Right atrium auricular region (tissue), 2 donors: ENCODE data around the gene NPIPA3. TPM values are rescaled to one million over a fixed set of nuclear protein-coding genes. Genes with fewer than 3 reads are reported as not detected.
"Not testable (repeated sequence)": the region's sequence is repeated elsewhere in the genome, so short reads cannot be mapped to it uniquely, and the experiment has no call there.

Experiments
- DNase-seq: peaks from one replicate; pipeline ENCODE4 v3.0.0-alpha.2; 2019; ENCODE audit warnings: low spot score
- H3K27ac ChIP-seq, 2 donors: fragments of 200-600 bp; sonication (generic); 1 replicate in 1 of 2; 2 replicates in 1 of 2; pipeline ENCODE4 v1.5.1; 2016 to 2019
- H3K27me3 ChIP-seq, 2 donors: fragments of 200-600 bp; sonication (generic); one replicate each; pipeline versions ENCODE4 v1.5.1 to v1.6.0; 2017 to 2019
- H3K36me3 ChIP-seq: fragments of 200-600 bp; sonication (generic); one replicate; pipeline ENCODE4 v1.5.1; 2016
- H3K4me1 ChIP-seq, 2 donors: fragments of 200-600 bp; sonication (generic); one replicate each; pipeline versions ENCODE4 v1.5.1 to v1.6.0; 2017 to 2019
- H3K4me3 ChIP-seq, 2 donors: fragments of 200-600 bp; sonication (generic); 1 replicate in 1 of 2; 2 replicates in 1 of 2; pipeline ENCODE4 v1.5.1; 2017 to 2019; ENCODE audit warnings: mild to moderate bottlenecking in 1 of 2, moderate library complexity in 1 of 2
- H3K9me3 ChIP-seq, 2 donors: fragments of 200-600 bp; sonication (generic); one replicate each; pipeline ENCODE4 v1.5.1; 2019
- total RNA-seq, 2 donors: library from RNA; depleted of rRNA; stranded (reverse); fragments of >200 nt; gene quantifications; one replicate each; pipeline ENCODE4 v1.1.0, GENCODE V29; 2016
- TF ChIP-seq, protein P1 (sequence below), 2 donors: fragments of 200-600 bp; sonication (generic); IDR thresholded peaks; one replicate each; pipeline ENCODE4 v1.5.1; 2019; ENCODE audit warnings: antibody characterized with exemption in 2 of 2

NPIPA3 gene
- total RNA-seq, 2 donors from 2014 or later: 1.4 TPM; not detected in 1

- no peak overlapping the region for H3K4me3 ChIP-seq
- no peak for DNase-seq
- TF ChIP-seq, protein P1, sequence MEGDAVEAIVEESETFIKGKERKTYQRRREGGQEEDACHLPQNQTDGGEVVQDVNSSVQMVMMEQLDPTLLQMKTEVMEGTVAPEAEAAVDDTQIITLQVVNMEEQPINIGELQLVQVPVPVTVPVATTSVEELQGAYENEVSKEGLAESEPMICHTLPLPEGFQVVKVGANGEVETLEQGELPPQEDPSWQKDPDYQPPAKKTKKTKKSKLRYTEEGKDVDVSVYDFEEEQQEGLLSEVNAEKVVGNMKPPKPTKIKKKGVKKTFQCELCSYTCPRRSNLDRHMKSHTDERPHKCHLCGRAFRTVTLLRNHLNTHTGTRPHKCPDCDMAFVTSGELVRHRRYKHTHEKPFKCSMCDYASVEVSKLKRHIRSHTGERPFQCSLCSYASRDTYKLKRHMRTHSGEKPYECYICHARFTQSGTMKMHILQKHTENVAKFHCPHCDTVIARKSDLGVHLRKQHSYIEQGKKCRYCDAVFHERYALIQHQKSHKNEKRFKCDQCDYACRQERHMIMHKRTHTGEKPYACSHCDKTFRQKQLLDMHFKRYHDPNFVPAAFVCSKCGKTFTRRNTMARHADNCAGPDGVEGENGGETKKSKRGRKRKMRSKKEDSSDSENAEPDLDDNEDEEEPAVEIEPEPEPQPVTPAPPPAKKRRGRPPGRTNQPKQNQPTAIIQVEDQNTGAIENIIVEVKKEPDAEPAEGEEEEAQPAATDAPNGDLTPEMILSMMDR (IDR thresholded peaks at IDR 0.05): no peak
- no peaks in the 10 kb centered on the region for H3K9me3 ChIP-seq
- H3K27me3 ChIP-seq: no peaks in the 10 kb centered on the region
- no peak overlapping the region for H3K27ac ChIP-seq
- H3K4me1 ChIP-seq: no peaks in the 10 kb centered on the region
- no peaks in the 10 kb centered on the region for H3K36me3 ChIP-seq
These were observed 21.1 kb upstream of the NPIPA3 start for GRCh38 chr16:14682121-14682520.

DNA sequence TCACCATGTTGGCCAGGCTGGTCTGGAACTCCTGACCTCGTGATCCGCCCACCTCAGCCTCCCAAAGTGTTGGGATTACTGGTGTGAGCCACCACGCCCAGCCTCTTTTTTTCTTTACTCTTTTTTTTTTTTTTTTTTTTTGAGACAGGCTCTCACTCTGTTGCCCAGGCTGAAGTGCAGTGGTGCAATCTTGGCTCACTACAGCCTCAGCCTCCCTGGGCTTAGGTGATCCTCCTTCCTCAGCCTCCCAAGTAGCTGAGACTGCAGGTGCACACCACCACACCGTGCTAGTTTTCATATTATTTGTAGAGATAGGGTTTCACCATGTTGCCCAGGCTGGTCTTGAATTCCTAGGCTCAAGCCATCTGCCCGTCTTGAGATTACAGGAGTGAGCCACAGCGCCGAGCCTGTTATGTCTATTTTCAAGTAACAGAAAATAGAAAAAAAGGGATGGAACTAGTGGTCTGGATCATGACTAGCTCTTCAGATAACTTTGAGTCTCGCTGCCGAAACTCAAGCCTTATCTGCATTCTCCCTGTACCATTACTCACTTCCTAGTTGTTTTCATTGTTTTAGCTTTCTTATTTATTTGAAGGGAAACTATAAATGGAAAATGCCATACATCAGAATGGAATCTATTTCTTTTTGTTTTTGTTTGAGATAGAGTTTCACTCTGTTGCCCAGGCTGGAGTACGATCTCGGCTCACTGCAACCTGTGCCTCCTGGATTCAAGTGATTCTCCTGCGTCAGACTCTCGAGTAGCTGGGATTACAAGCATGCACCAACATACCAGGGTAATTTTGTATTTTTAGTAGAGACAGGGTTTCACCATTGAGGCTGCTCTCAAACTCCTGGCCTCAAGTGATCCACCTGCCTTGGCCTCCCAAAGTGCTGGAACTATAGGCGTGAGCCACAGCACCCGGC is 17.1 kb upstream of the NPIPA3 start:
- not testable (repeated sequence) for H3K4me1 ChIP-seq, H3K27me3 ChIP-seq, DNase-seq, H3K36me3 ChIP-seq, H3K27ac ChIP-seq, H3K9me3 ChIP-seq, H3K4me3 ChIP-seq

DNA sequence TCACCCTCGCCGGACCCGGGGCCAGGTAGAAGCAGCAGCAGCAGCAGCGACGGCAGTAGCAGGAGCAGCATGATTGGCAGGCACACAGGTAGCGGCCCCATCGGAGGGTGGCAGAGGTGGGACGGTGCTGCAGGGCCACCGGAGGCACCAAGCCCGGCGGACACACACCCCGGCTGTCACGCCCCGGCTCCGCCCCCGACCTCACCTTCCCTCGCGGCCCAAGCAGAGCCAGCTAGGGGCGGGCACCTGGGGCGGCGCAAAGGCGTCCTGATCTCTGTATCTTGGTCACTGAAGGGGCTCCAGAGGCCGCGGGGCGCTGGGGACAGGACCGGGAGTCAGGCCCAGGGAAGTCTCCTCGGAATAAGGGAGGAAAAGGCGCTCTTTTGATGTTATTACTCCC is 9.1 kb upstream of the NPIPA3 start, which contains the start of gene PLA2G10:
TSS of gene PLA2G10 (minus strand) at position 180 of the 400 bp plus-strand sequence. CDS start at position 101, 79 bp downstream.
- H3K4me1 ChIP-seq, H3K36me3 ChIP-seq, H3K27me3 ChIP-seq, DNase-seq, H3K4me3 ChIP-seq, H3K27ac ChIP-seq, H3K9me3 ChIP-seq: not testable (repeated sequence)

- DNase-seq, H3K27ac ChIP-seq, H3K4me3 ChIP-seq, H3K9me3 ChIP-seq, H3K27me3 ChIP-seq, H3K4me1 ChIP-seq, H3K36me3 ChIP-seq: not testable (repeated sequence)
These were observed 1.4 kb upstream of the NPIPA3 start for GRCh38 chr16:14701859-14702258.

- H3K27me3 ChIP-seq, DNase-seq, H3K27ac ChIP-seq, H3K36me3 ChIP-seq, H3K9me3 ChIP-seq, H3K4me3 ChIP-seq, H3K4me1 ChIP-seq: not testable (repeated sequence)
These were observed 539 bp upstream of the NPIPA3 start for GRCh38 chr16:14702672-14703071.

GRCh38 chr16:14733233-14733632 is 30.0 kb downstream of the NPIPA3 start:
- DNase-seq, H3K4me3 ChIP-seq, H3K4me1 ChIP-seq, H3K27me3 ChIP-seq, H3K9me3 ChIP-seq, H3K27ac ChIP-seq, H3K36me3 ChIP-seq: not testable (repeated sequence)

GRCh38 chr16:14740832-14741385 is 37.7 kb downstream of the NPIPA3 start:
- not testable (repeated sequence) for H3K36me3 ChIP-seq, H3K4me3 ChIP-seq, DNase-seq, H3K27me3 ChIP-seq, H3K9me3 ChIP-seq, H3K27ac ChIP-seq, H3K4me1 ChIP-seq

DNA sequence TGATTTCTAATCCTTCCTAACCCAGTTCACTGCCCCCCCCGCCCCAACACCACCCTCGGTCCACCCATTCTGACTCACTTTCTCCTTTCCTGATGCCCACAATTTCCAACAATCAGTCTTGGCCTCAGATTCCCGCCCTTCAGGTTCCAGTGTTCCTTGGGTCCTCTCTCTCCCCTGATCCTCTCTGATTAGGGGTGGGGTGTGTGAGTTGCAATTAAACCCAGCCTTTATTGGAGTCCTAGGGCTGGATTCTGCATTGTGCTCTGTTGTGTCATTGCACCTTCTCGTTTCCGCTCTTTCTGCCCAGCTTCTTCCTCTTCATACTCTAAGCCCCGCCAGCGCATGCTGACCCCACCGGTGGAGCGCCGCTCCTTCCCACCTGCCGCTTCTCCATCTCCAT is 38.6 kb downstream of the NPIPA3 start:
- H3K27ac ChIP-seq, H3K36me3 ChIP-seq, H3K4me1 ChIP-seq, H3K27me3 ChIP-seq, DNase-seq, H3K4me3 ChIP-seq, H3K9me3 ChIP-seq: not testable (repeated sequence)

DNA sequence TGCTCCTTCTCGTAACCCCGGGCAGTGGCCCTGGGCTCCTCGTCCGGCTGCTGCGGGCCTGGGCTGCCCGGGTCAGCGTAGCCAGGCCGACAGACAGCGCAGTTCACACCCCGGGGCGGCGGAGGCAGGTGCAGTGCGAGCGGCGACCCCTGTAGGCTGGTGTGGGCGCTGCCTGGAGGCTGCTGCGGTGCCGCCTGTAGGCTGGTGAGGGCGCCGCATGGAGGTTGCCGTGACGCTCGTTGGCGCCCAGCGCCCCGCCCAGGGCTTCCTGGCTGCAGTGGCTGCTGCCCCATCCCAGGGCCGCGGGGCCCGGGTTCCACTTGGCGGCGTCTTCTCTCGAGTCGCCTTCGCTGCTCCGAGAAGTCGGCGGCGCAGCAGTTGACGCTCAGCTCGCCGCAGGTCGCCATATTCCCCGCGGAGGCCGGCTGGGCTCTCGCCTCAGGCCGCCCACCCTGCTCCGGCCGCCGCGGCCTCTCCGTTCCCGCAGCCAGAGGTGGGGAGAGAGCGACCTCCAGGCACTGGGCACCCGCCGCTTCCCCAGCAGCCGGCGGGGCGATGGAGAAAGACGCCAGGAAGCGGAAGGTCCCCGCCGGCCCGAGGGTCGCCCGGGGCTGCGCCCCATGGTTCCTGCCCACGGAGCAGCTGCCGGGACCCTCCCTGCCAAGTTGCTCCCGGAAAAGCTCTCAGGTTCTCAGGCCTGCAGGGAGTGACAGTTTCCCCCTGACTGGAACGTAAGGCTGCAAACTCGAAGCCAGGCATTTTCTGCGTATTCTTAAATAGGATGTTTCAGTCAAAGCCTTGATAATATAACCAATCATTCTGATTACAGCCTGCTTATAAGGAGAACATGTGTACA is 39.3 kb downstream of the NPIPA3 start, which contains the start of gene NPIPA2:
TSS of gene NPIPA2 (plus strand) at position 261 of the 856 bp plus-strand sequence. CDS start 5,533 bp downstream, outside the sequence.
- H3K27me3 ChIP-seq, H3K4me1 ChIP-seq, H3K9me3 ChIP-seq, H3K36me3 ChIP-seq, DNase-seq, H3K27ac ChIP-seq, H3K4me3 ChIP-seq: not testable (repeated sequence)

- H3K9me3 ChIP-seq, H3K27ac ChIP-seq, H3K36me3 ChIP-seq, DNase-seq, H3K4me3 ChIP-seq, H3K27me3 ChIP-seq, H3K4me1 ChIP-seq: not testable (repeated sequence)
These were observed 70.4 kb downstream of the NPIPA3 start for GRCh38 chr16:14773654-14774053.

- not testable (repeated sequence) for H3K27me3 ChIP-seq, H3K36me3 ChIP-seq, H3K27ac ChIP-seq, H3K4me3 ChIP-seq, H3K9me3 ChIP-seq, DNase-seq, H3K4me1 ChIP-seq
These were observed 72.4 kb downstream of the NPIPA3 start for GRCh38 chr16:14775624-14776023.
